Measurements from ENCODE around the gene UBAP2L.
"Not testable (repeated sequence)": the region's sequence is repeated elsewhere in the genome, so short reads cannot be mapped to it uniquely, and the experiment has no call there.

The UBAP2L gene

GRCh38 chr1:154288661-154289060, 67.9 kb downstream of the UBAP2L start:
- H3K4me3 ChIP-seq (ENCODE audit: low read length) = no peak overlapping the region
- TF ChIP-seq ZNF274 (IDR thresholded peaks at IDR 0.05; ENCODE audit: low read depth, low read length) = no peak

- H3K4me3 ChIP-seq (ENCODE audit: low read length) = no peak overlapping the region
- TF ChIP-seq ZNF274 (IDR thresholded peaks at IDR 0.05; ENCODE audit: low read depth, low read length) = no peak
Measured at GRCh38 chr1:154290921-154291320, 70.2 kb downstream of the UBAP2L start.

DNA sequence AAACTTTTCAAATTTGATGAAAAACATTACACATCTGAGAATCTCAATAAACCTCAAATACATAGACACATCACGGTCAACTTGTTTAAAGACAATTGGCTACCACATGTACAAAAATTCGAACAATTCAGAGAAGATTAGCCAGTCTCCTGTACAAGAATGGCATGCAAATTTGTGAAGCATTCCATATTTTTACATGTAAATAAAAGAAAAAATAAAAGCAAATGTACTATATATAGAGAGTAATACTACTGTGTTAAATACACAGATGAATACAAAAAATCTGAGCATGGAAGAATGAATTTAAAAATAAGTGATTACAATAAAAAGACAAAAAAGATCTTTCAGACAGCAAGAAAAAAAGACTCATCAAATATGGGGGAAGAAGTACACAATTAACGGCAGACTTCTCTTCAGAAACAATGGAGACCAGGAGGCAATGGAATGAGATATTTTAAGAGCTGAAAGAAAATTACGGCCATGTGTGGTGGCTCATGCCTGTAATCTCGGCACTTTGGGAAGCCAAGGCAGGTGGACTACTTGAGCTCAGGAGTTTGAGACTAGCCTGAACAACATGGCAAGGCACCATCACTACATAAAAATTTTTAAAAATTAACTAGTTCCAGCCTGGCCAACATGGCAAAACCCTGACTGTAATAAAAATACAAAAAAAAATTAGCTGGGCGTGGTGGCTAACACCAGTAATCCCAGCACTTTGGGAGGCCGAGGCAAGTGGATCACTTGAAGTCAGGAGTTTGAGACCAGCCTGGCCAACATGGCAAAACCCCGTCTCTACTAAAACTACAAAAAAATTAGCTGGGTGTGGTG, 74.9 kb downstream of the UBAP2L start:
- no peak for TF ChIP-seq ZNF274 (IDR thresholded peaks at IDR 0.05; ENCODE audit: low read depth, low read length)
- no peak overlapping the region for H3K4me3 ChIP-seq (ENCODE audit: low read length)

DNA sequence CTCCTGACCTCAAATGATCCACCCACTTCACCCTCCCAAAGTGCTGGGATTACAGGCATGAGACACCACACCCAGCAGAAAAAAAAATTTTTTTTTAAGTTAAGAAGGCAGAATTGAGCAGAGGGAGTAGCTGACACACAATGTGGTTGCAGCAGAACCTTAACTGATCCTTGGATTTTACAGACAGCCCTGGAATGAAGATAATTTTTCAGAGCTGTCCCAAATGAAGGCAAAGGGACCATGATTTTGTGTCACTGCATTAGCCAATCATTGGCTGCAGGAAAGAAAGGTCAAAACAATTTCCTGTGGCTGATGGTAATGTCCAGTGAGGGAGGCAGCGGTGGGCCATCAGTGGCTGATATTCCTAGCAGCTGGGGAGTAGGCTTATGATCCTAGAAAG, 80.8 kb downstream of the UBAP2L start:
- H3K4me3 ChIP-seq (ENCODE audit: low read length) = no peak overlapping the region
- TF ChIP-seq ZNF274 (IDR thresholded peaks at IDR 0.05; ENCODE audit: low read depth, low read length) = no peak

- no peak overlapping the region for H3K4me3 ChIP-seq (ENCODE audit: low read length)
- TF ChIP-seq ZNF274 (IDR thresholded peaks at IDR 0.05; ENCODE audit: low read depth, low read length) = no peak
Measured at GRCh38 chr1:154304664-154305337, 84.0 kb downstream of the UBAP2L start.

- no peak overlapping the region for H3K4me3 ChIP-seq (ENCODE audit: low read length)
- no peak for TF ChIP-seq ZNF274 (IDR thresholded peaks at IDR 0.05; ENCODE audit: low read depth, low read length)
Measured at GRCh38 chr1:154306151-154306550, 85.4 kb downstream of the UBAP2L start.

DNA sequence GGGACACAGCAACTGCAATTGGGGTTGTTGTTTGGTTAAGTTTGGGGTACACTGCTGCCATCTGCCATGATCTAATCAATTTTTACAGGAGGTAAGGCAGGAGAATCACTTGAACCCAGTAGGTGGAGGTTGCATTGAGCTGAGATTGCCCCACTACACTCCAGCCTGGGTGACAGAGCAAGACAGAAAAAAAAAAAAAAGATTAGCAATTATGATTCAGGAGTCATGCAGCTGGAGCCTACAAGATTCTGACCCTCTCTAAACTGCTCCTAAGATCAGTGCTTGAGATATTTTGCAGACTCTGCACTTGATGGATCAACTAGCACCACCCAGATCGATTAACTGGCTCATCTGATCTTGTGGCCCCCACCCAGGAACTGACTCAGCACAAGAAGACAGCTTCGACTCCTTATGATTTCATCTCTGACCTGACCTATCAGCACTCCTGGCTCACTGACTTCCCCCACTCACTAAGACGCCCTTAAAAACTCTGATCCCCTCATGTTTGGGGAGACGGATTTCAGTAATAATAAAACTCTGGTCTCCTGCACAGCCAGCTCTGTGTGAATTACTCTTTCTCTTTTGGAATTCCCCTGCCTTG, 87.0 kb downstream of the UBAP2L start:
- not testable (repeated sequence) for H3K4me3 ChIP-seq (ENCODE audit: low read length)

DNA sequence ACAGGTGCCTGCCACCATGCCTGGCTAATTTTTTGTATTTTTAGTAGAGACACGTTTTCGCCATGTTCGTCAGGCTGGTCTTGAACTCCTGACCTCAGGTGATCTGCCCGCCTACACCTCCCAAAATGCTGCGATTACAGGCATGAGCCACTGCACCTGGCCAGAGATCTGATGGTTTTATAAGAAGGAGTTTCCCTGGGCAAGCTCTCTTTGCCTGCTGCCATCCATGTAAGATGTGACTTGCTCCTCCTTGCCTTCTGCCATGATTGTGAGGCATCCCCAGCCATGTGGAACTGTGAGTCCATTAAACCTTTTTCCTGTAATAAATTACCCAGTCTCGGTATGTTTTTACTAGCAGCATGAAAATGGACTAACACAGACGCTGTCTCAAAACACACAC, 88.4 kb downstream of the UBAP2L start:
- H3K4me3 ChIP-seq (ENCODE audit: low read length) = not testable (repeated sequence)

- not testable (repeated sequence) for H3K4me3 ChIP-seq (ENCODE audit: low read length)
Measured at GRCh38 chr1:154312229-154313065, 91.7 kb downstream of the UBAP2L start.

- no peak overlapping the region for H3K4me3 ChIP-seq (ENCODE audit: low read length)
- no peak for TF ChIP-seq ZNF274 (IDR thresholded peaks at IDR 0.05; ENCODE audit: low read depth, low read length)
Measured at GRCh38 chr1:154313066-154313356, 92.3 kb downstream of the UBAP2L start.

DNA sequence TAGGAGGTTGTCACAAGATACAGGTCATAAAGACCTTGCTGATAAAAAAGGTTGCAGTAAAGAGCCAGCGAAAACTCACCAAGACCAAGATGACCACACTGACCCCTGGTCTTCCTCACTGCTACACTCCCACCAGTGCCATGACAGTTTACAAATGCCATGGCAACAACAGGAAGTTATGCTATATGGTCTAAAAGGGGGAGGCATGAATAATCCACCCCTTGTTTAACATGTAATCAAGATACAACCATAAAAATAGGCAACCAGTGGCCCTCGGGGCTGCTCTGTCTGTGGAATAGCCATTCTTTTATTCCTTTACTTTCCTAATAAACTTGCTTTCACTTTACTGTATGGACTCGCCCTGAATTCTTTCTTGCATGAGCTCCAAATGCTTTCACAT, 93.5 kb downstream of the UBAP2L start:
- not testable (repeated sequence) for H3K4me3 ChIP-seq (ENCODE audit: low read length)

- H3K4me3 ChIP-seq (ENCODE audit: low read length) = no peak overlapping the region
Measured at GRCh38 chr1:154316704-154317103, 95.9 kb downstream of the UBAP2L start.

DNA sequence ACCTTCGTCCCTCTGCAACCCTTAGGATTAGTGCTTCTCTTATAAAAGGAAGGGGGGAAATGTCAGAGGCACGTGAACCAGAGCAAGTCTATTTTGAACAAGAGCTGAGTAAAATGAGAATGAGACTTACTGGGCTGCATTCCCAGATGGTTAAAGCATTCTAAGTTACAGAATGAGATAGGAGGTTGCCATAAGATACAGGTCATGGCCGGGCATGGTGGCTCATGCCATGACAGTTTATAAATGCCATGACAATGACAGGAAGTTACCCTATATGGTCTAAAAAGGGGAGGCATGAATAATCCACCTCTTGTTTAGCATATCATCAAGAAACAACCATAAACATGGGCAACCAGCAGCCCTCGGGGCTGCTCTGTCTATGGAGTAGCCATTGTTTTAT, 97.6 kb downstream of the UBAP2L start:
- H3K4me3 ChIP-seq (ENCODE audit: low read length) = no peak overlapping the region
- TF ChIP-seq ZNF274 (IDR thresholded peaks at IDR 0.05; ENCODE audit: low read depth, low read length) = no peak

More at GRCh38 chr1:154316704-154317103, 95.9 kb downstream of the UBAP2L start:
- TF ChIP-seq ZNF274 (IDR thresholded peaks at IDR 0.05; ENCODE audit: low read depth, low read length) = no peak
